ENCODE measurements around the gene MINDY4B.

Gene MINDY4B

GRCh38 chr3:150848864-150849263 is 56.4 kb downstream of the MINDY4B start:
- DNase-seq (ENCODE audit: low read depth in 1 of 2, low spot score in 1 of 2): no peak

GRCh38 chr3:150847433-150847832 is 57.8 kb downstream of the MINDY4B start:
- no peak for DNase-seq (ENCODE audit: low read depth in 1 of 2, low spot score in 1 of 2)

GRCh38 chr3:150844484-150844883 is 60.8 kb downstream of the MINDY4B start:
- DNase-seq (ENCODE audit: low read depth in 1 of 2, low spot score in 1 of 2): no peak

- DNase-seq (ENCODE audit: low read depth in 1 of 2, low spot score in 1 of 2): no peak
Observed at GRCh38 chr3:150843241-150843640, 62.0 kb downstream of the MINDY4B start.

- DNase-seq (ENCODE audit: low read depth in 1 of 2, low spot score in 1 of 2): no peak
Observed at GRCh38 chr3:150840802-150841515, 64.3 kb downstream of the MINDY4B start.

- no peak for DNase-seq (ENCODE audit: low read depth in 1 of 2, low spot score in 1 of 2)
Observed at GRCh38 chr3:150830745-150831144, 74.5 kb downstream of the MINDY4B start.

GRCh38 chr3:150830094-150830681 is 75.1 kb downstream of the MINDY4B start:
- DNase-seq (ENCODE audit: low read depth in 1 of 2, low spot score in 1 of 2): no peak

- no peak for DNase-seq (ENCODE audit: low read depth in 1 of 2, low spot score in 1 of 2)
Observed at GRCh38 chr3:150829408-150829807, 75.8 kb downstream of the MINDY4B start.

- no peak for DNase-seq (ENCODE audit: low read depth in 1 of 2, low spot score in 1 of 2)
Observed at GRCh38 chr3:150828997-150829396, 76.2 kb downstream of the MINDY4B start.

GRCh38 chr3:150828261-150828660 is 77.0 kb downstream of the MINDY4B start:
- no peak for DNase-seq (ENCODE audit: low read depth in 1 of 2, low spot score in 1 of 2)

- DNase-seq (ENCODE audit: low read depth in 1 of 2, low spot score in 1 of 2): no peak
Observed at GRCh38 chr3:150826466-150827282, 78.6 kb downstream of the MINDY4B start.

GRCh38 chr3:150825916-150826377 is 79.3 kb downstream of the MINDY4B start:
- DNase-seq (ENCODE audit: low read depth in 1 of 2, low spot score in 1 of 2): no peak

GRCh38 chr3:150825192-150825915 is 79.9 kb downstream of the MINDY4B start:
- DNase-seq (ENCODE audit: low read depth in 1 of 2, low spot score in 1 of 2): no peak

GRCh38 chr3:150823277-150823676 is 82.0 kb downstream of the MINDY4B start:
- no peak for DNase-seq (ENCODE audit: low read depth in 1 of 2, low spot score in 1 of 2)

- DNase-seq (ENCODE audit: low read depth in 1 of 2, low spot score in 1 of 2): no peak
Observed at GRCh38 chr3:150822636-150823035, 82.6 kb downstream of the MINDY4B start.
